ENCODE data around the gene PRPF40B.
A peak's percentile ranks its signal among the peaks of the same experiment; 100 is the strongest.
"Not testable (repeated sequence)": the region's sequence is repeated elsewhere in the genome, so short reads cannot be mapped to it uniquely, and the experiment has no call there.

Gene PRPF40B

DNA sequence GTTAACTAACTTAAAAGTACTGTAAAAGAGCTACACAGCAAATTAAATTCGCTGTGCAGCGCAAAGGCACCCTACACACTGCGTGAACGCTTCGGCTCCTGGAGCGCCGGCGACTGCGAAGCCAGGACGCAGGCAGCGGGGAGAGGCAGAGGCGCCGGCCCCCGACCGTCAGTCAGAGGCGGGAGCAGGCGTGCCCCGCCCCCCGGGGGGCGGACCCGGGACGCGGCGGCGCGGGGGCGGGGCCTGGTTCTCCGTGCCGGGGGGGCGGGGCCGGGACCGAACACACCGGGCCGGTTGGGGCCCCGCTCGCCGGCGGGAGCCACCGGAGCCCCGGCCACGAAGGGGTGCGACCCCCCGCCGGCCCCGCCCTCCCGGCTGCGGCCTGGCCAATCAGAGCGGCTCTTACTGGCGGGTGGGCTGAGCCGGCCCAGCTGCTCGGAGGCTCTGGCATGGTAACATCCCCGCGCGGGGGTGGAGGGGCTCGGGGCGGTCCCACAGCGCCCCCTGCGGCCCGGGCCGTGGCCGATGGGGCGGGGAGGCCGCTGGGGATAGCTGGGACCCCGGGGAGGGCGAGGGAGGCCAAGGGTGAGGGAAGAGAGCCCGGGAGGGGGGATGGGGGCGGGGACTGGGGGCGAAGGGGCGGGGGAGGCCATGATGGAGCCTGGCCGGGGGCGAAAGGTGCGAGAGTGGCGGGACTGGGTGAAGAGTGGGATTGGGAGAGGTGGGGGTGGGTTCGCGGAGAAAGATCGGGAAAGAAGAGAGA lies at the start of gene PRPF40B:
Gene PRPF40B (plus strand): TSS at position 420 of the 763 bp plus-strand sequence. CDS start 30 bp downstream, at position 450.
- DNase-seq, result peak; percentile 91

DNA sequence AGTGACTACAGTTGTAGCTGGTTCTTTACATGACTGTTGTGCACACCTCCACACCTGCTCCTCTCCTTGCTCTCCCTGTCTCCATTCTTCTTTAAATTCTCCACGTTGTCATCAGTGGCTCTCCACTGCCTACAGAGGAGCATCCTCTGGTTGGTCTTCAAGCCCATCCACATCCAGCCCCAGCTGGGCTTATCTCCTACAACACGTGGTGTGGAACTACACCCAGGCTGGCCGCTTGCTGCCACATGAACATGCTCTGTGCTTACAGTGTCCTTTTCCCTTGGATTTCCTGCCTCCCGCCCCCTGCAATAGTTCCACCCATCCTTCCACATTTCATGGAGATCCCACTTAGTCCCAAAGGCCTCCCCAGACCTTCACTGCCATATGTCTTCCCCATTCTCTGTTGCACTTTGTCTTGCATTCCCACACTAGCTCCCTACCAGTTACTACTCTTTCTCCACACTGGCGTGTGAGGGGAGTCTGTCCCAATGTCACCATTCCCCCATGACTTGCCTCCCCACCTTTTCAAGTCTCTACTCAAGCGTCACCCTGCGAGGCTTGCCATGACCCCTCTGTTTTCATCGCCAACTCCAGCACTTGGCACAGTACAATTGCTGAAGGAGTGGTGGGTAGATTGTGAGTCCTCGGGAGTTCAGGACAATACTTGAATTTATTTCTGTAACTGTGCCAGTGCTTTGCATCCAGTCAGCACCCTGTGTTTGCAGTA lies 45.6 kb upstream of the PRPF40B start:
- DNase-seq, result no peak

DNA sequence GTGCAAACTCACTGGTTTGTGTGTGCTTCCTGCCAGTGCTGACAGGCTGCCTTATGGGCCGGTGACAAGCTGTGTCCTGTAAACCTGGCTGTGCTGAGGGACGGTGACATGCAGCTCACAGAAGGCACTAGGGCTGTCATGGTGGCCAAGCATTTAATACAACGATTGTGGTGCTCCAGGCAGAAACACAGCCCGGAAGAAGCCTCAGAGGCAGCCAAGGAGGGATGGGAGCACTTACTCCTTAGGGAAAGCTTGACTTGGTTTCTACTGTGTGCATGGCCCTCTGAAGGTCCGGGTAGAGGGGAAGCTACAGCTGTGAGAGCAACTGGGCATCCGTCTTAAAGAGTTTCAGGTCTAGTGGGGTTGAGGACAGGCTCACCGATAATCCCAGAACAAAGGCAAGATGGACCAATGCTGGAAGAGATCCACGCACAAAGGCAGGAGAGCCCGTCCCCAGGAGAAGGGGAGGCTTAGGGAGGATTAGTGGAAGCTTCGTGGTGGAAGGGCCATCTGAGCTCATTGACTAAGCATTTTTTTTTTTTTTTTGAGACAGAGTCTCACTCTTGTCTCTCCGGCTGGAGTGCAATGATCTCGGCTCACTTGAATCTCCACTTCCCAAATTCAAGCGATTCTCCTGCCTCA lies 44.8 kb upstream of the PRPF40B start:
- DNase-seq, result no peak

DNA sequence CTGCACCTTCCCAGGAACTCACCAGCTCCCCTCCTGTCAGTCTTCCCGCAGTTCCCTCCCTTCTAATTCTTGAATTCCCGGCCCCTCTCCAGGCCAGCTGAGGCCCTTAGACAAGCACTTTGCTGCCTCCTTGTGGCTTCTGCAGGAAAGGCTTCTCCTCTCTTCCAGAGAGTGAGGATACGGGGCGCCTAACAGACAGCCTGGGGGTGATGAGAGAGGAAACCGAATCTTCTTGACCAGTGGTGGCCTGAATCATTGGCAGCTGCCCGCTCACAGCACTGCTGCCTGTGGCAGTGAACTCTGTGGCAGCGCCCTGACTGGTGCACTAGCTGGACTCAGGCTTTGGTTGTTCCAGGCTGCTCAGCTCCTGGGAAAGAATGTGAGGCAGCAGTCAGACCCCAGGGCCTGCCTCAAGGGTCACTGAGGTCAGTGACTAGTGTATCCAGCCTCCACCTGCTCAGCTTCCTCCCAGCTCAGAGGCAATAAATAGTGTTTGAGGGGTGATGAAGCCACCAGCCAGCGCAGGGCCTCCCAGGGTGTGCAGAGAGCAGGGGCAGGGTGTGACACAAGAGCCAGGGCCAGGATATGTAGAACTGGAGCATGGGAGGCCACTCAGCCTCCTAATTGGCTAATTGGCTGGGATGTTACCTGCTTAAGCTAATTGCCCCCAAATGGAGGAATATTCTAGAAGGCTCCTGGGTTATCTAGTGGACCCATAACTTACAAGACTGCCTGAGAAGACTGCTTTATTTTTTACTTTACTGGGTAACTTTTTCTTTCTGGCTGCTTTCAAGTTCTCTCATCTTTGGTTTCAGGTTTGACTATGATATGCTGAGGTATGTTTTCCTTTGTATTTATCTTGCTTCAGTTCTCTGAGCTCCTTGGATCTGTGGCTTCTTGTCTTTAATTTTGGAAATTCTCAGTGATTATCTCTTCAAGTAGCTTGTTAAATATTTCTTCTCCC lies 42.5 kb upstream of the PRPF40B start:
- DNase-seq, result peak; percentile 84

DNA sequence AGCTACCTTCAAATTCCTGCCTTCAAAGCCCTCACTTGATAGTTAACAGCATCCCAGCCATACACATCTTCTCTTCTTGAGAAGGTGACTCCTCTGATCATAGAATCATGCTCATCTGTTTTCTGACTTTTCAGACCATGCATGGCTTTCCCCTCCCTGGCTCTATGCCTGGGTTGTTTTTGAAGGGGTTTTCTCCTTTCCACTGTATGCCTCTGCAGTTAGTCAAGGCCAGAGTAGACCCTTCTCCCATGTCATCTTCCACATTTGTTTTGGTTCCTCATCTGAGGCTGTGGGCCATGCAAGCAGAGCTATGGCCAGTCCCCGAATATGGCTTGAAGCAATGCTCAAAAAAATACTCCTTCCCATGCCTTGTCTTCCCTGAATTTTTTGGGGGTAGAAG lies 41.2 kb upstream of the PRPF40B start:
- DNase-seq, result no peak

DNA sequence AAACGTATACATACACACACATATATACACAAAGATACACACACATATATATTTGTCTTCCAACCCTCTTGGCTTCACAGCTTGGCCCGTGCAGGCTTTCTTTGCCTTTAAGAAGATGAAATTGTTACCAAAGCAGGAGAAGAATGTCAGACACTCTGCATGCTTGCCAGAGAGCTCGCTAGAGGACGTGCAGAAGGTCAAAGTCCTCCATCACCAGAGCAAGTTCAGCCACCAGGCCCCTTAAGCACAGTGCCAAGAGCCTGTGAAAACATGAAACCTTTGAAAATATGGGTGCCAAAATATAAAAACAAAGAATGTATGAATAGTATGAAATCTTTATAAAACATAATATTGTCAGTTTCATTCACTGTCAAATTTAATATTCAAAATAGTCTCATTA lies 40.5 kb upstream of the PRPF40B start:
- peak; percentile 58 for DNase-seq

DNA sequence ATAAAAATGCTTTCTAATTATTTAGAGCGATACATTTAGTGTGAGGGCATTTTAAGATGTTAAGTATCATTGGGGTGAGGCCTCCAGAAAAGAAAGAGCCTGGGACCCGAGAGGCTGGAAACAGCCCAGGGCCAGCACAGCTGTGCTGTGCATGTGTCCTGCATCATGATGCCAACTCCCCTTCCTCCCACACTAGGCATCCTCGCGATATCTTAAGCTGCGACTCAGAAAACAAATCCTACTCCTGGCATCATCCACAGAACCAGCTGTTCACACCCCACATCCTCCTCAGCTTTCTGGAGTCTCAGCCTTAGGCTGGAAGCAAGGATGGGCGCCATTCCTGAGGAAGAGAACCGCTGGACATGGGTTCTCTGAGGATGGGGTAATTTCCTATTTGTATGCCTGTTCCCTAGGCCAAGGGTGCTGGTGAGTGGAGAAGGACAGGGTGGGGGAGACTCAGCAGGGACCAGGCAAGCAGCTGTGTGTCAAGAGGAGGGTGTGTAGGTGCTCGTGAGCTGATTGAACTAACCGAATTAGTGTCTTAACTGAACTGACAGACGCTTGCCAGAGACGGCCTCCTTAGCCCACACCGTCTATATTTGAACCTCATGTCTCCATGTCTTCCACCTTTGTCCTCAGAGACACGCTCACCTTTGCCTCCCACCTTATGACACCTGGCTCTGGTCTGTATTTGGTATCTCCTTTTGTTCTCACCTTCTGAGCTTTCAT lies 39.8 kb upstream of the PRPF40B start:
- DNase-seq, result peak; percentile 68

DNA sequence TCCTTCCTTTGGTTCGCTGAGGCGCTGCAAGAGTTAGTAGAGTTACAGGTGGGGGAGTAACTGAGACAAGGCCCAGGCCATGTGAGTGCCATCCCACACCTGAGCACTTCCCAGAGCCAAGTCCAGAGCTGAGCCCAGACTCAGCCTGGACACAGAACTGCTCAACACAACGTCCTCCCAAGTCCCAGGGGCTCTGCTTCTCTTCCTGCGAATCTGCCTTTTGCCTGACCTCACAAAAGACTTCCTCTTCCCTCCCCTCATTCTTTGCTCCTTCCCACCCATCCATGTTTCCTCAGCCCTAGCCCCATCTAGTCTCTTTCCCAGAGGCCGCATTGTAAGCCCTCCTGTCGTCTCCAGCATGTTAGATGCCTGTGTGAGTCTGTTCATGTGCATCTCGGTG lies 38.8 kb upstream of the PRPF40B start:
- no peak for DNase-seq

DNA sequence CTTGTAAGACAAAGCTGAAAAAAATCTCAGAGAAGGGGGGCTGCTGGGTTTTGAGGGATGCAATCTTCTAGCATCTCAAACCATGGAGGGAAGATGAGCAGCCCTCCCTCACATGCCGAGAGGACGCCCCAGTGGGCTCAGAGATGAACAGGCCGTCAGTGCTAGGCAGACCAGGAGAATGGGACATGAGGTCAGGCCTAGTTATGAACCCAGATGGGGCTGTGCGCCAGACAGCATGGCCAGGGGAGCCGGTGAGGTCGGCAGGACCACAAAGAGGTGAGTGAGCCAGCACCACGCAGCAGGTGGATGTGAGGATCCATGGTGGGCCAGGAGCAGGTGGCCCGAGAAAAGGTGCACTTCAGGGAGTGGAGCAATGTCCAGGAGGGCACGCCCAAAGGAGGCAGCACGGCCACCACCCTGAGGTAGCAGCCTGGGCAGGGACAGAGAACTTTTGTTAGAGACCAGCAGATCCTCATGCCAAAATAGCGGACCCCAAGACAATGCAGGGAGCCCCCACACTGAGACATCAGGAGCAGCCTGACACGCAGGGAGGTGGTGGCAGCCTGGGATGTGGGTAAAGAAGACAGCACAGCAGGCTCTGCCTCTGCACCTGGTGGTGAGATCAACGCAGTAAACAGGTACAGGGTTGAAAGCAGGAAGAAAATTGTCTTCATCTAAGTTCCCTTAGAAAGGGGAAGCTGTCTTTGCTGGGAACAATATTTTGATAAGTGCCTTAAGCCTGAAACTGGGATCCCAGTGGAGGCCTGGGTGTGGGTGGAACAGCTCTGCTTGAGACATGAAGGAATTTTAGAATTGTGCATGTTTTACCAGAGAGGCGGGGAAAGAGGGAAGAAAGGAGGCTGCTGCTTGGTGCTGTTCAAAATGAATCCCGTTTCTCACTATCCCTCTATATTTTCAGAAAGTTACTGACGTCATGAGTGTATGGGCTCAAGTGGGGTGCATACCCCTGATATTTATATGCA lies 37.6 kb upstream of the PRPF40B start:
- DNase-seq, result no peak

DNA sequence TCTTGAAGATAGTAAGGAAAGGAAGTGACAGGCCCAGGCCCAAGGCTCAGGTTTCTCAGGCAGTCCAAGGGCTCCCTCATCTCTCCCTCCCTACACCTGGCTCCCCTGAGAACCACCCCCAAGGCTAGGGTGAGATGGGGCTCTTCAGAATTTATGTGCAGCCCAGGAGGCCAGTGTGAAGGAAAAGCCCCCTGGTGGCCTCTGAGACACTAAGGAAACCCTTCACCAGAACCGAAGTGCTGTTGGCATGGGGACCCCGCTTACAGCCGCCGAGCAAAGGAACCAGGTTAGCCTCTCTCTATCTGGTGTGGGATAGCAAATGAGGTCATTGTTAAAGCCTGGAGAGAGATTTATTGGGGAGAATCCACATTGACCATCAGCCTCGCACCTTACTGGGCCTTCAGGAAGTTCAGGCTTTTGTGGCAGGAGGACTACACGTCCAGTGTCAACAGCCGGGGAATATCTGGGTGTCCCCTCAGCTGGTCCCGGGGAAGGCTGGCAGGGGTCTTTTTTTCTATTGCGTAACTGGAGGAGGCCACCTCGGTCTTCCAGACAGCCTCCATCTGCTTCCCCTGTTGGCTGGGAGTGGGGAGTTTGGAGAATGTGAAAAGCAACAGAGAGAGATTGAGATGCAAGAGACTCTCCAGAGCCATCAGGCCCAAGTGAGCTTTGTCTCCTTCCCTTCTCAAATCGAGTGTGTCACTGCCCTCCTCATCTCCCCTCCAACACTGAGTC lies 36.0 kb upstream of the PRPF40B start:
- no peak for DNase-seq

DNA sequence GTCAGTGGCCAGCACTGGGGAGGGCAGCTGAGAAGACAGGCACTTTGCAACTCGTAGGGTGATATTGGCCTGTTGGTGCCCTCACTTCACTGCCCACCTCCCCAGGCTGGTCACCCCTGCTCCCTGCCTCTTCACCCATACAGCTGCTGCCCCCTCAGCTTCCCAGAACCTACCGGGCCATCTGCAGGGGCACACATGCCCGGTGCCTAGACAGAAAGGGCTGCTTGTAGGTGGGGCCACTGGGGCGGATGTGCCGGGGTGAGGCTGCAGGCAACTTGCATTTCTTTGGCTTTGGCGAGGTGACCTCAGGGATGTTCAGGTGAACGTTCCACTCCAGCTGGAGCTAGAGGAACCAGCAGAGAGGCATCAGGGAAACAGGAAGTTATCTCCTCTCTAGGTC lies 35.1 kb upstream of the PRPF40B start:
- no peak for DNase-seq

DNA sequence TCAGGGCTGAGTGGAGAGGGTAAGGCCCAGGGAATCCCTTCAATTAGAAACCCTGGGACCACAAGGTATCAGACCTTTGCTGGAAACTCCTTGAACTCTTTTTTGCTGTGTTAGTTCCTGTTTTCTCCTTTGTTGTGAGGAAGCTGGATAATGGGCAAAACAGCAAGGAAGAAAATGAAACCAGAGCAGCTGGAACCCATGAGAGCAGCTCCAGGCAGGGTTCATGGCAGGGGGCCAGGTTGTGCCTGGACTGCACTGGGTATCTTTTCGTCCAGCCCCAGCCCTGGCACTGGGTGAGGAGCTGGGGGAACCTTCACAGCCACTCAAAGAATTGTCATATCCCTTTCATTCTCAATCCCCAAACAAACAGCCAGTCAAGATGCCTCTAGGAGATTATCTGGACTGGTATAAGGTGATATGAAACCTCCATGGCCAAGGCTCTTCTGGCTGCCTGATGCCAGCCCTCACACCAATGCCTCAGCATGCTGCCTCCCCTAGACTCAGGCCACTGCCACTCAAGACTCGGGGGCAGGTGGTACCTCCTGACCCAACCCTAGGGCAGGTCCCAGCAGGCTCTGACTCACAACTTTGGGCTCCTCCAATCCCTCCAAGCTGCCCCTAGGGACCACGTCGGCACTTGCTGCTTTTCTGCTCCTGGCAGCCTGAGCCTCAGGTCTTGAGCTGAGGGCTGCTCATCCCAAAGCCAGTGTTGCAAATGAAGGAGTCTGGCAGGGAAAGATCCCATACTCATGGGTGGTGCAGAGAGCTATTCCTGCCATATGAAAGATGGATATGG lies 34.4 kb upstream of the PRPF40B start:
- no peak for DNase-seq

DNA sequence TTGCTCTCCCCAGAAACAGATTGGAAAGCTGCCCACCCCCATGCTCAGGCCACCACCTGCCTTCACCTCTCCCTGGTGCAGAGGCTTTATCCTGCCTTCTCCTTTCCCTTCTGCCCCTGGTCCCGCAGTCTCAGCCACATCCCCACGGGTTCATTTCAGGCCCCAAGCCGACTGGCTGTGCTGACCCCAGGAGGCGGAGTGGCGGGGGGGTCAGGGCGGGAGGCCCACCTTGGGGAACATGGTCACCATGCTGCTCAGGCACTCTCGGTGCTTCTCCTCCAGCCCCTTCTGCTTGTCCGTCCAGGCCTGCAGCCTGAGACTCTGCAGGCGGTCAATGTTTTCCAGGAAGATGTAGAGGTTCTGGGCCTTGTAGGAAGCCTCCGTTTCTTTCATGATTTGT lies 24.8 kb upstream of the PRPF40B start:
- no peak for DNase-seq

DNA sequence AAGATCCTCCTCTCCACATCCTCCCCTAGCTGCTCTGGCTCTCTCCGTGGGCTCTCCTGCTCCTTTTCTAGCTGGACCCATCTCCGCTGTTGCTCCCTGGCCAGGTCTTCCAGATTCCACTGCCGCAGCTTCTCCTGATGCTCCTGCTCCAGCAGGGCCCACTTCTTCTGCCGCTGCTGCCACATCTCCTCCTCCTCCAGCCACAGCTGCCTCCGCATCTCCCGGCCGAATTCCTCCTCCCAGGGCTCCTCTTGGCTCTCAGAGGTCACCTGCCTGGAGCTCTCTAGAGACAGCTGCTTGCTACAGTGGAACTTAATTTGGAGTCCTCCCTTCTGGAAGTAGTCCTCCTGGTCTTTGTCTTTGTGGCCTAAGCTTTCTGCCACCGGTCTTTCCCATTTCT lies 23.4 kb upstream of the PRPF40B start:
- no peak for DNase-seq

DNA sequence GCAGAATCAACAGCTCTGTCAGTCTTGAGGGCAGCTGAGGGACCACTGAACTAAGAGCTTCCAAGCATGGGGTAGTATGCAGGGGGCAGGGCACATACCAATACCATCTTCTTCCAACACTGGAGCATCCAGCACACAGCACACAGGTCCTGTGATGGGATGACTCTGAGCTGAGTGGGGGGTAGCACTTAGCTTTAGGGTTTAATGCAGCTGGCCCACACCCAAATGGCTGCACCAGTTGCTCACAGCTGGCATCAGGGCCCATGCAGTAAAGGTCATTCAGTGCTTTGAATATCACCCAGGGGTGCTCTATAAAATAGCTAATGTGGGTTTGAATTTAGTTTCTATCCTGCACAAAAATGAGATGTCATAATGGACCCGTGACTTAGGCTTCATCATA lies 19.6 kb upstream of the PRPF40B start:
- no peak for DNase-seq

DNA sequence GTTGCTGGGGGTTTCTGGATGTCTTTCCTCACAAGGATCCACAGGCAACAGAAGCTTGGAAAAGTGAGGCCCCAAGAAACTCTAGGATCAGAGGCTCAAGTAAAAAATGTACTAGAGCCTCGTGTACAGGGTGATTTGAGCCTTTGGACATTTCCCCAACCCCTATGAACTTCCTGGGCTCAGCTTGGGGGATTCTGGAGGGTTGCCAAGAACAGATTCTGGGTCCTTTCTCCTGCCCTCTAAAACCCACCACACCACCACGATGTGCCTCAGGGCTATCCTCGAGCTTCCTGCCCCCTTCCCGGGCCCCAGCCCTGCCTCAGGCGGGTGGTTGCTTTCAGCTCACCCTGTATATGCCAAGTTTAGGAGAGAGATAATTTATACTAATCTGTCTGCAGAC lies 18.5 kb upstream of the PRPF40B start:
- no peak for DNase-seq

DNA sequence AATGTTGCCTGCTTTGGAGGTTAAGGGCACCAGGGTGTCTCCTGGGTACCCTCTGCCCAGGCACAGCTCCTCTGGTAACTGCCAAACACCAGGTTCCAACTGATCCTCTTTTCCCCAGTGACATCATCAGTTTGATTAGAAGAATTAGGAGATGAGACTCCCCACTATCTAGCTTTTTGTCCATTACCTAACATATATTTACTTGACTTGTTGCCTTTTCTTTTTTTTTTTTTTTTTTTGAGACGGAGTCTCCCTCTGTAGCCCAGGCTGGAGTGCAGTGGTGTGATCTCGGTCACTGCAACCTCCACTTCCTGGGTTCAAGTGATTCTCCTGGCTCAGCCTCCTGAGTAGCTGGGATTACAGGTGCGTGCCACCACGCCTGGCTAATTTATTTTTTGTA lies 17.8 kb upstream of the PRPF40B start, which contains the start of gene FAM186B:
Gene FAM186B (minus strand): TSS at position 101 of the 400 bp plus-strand sequence. CDS start 162 bp downstream, outside the sequence.
- not testable (repeated sequence) for DNase-seq

DNA sequence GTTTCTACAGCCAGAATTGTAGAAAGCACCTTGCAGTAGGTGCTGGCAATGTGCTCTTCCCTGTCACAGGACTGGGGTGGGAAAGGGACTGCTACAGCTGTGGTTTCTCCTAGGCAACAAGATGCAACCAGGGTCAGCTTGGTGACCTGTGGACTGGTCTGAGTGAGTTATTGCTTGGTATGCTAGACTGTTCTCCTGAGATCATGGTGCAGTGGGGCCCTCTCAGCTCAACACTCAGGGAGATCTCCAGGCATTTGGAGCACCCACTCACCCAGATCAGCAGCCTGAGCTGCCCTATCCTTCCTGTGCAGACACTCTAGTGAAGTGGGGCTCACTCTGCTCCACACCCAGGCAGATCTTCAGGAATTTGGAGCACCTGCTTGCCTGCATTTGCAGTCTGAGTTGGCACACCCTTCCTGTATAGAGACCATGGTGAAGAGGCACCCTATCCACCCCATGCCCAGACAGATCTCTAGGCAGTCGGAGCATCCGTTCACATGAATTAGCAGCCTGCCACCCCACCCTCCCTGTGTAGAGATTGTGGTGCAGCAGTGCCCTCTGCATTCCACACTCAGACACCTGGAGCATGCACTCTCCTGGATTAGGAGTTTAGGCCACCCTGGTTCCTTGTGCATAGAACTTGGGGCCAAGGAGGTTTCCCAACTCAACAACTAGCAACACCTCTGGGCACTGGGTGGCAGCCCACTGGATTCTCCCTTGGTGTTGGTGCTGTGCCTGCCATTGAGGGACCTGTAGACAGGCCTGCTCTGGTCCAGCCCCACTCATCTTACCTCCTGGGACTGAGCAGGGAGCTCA lies 14.1 kb upstream of the PRPF40B start:
- no peak for DNase-seq

Measured in femur (tissue), 1 donor.